A673 (cell line): Measurements from ENCODE around the gene KCNK3. TPM values are rescaled to one million over a fixed set of nuclear protein-coding genes. Genes with fewer than 3 reads are reported as not detected.

Experiments used
- BruUV-seq: library from RNA; stranded (reverse); fragments of 400-500 nt; replicated peaks from 2 replicates; lab custom pipeline; 2021; lab: Mats Ljungman, UMichigan
- CTCF ChIA-PET: fragments of 300-600 bp; sonication (Branson Sonifier 250); formaldehyde crosslinking; loops from one replicate; lab custom pipeline; 2022; ENCODE audit warnings: antibody characterized with exemption; lab: Charles Lee
- POLR2A ChIA-PET: fragments of 300-600 bp; sonication (Branson Sonifier 250); formaldehyde crosslinking; loops from one replicate; lab custom pipeline; 2022; ENCODE audit warnings: antibody characterized with exemption; ENCODE audit not compliant: low non-redundant PET; lab: Charles Lee
- DNase-seq: peaks from one replicate; pipeline ENCODE4 v3.0.0-alpha.2; 2015; ENCODE audit warnings: low spot score
- H3K27ac ChIP-seq: fragments of 200-600 bp; sonication (generic); 2 replicates; pipeline ENCODE4 v1.5.1; 2016; ENCODE audit warnings: mixed run types, low read depth, mild to moderate bottlenecking, mixed read lengths, antibody characterized with exemption, low read length; ENCODE audit not compliant: poor library complexity, severe bottlenecking
- H3K27me3 ChIP-seq: fragments of 200-600 bp; sonication (generic); replicated peaks from 2 replicates; pipeline ENCODE4 v1.6.1; 2017; ENCODE audit warnings: mixed run types, low read depth, mild to moderate bottlenecking, mixed read lengths, antibody characterized with exemption, low read length; ENCODE audit not compliant: insufficient read depth, poor library complexity
- H3K36me3 ChIP-seq: fragments of 200-600 bp; sonication (generic); 2 replicates; pipeline ENCODE4 v1.6.1; 2016; ENCODE audit warnings: mixed run types, mild to moderate bottlenecking, mixed read lengths, antibody characterized with exemption, low read length; ENCODE audit not compliant: insufficient read depth, poor library complexity, severe bottlenecking
- H3K4me1 ChIP-seq: fragments of 200-600 bp; sonication (generic); 2 replicates; pipeline ENCODE4 v1.6.1; 2017; ENCODE audit warnings: mixed run types, mild to moderate bottlenecking, mixed read lengths, antibody characterized with exemption, low read length; ENCODE audit not compliant: insufficient read depth, poor library complexity, severe bottlenecking
- H3K4me3 ChIP-seq: fragments of 200-600 bp; sonication (generic); 2 replicates; pipeline ENCODE4 v1.5.1; 2016; ENCODE audit warnings: low read depth, mixed run types, mild to moderate bottlenecking, mixed read lengths, low read length; ENCODE audit not compliant: poor library complexity, severe bottlenecking
- H3K9me3 ChIP-seq: fragments of 200-600 bp; sonication (generic); 2 replicates; pipeline ENCODE4 v1.6.1; 2016; ENCODE audit warnings: mixed run types, low read depth, mild to moderate bottlenecking, mixed read lengths, antibody characterized with exemption, low read length; ENCODE audit not compliant: poor library complexity, severe bottlenecking
- CTCF ChIP-seq: fragments of 300-800, 200-600 bp; sonication (generic); conservative IDR thresholded peaks from 2 replicates; pipeline ENCODE4 v1.5.1; 2017; ENCODE audit warnings: low read depth, mild to moderate bottlenecking, antibody characterized with exemption, low read length, moderate library complexity, mixed read lengths
- EZH2 ChIP-seq: fragments of 200-600 bp; sonication (generic); IDR thresholded peaks from 2 replicates; pipeline ENCODE4 v1.6.1; 2017; ENCODE audit warnings: borderline replicate concordance, low read depth, mild to moderate bottlenecking, mixed read lengths, antibody characterized with exemption, low read length; ENCODE audit not compliant: poor library complexity, severe bottlenecking
- intact Hi-C: fragments of 100-400 bp; cut with micrococcal nuclease; formaldehyde crosslinking; loops from one replicate; pipeline ENCODE4 v1.10.0; 2022; ENCODE audit not compliant: unreplicated experiment
- total RNA-seq: library from RNA; stranded (reverse); gene quantifications from 2 replicates; pipeline ENCODE4 v1.2.3, GENCODE V29; 2021

KCNK3 gene
- total RNA-seq, 1 experiment from 2014 or later, result 0.13 TPM

GRCh38 chr2:26740346-26740745 lies 47.8 kb downstream of the KCNK3 start:
- no peaks in the 10 kb centered on the region for H3K4me1 ChIP-seq
- H3K27me3 ChIP-seq, result no peaks in the 10 kb centered on the region
- H3K9me3 ChIP-seq, result no peaks in the 10 kb centered on the region
- CTCF ChIA-PET, result interaction anchor here (1.0 kb wide), 1 partner anchor 163 kb away, joined by 5 read pairs; no protein-coding TSS in a partner anchor
- no peak overlapping the region for H3K4me3 ChIP-seq
- BruUV-seq, result no TSS peak
- no peak for DNase-seq
- no peak overlapping the region for H3K27ac ChIP-seq
- no peak for TF ChIP-seq CTCF
- no peak for TF ChIP-seq EZH2
- POLR2A ChIA-PET, result no interaction called here
- no peaks in the 10 kb centered on the region for H3K36me3 ChIP-seq
- intact Hi-C loops, result no loop called here

GRCh38 chr2:26740890-26741302 lies 48.4 kb downstream of the KCNK3 start:
- no peaks in the 10 kb centered on the region for H3K9me3 ChIP-seq
- H3K36me3 ChIP-seq, result no peaks in the 10 kb centered on the region
- intact Hi-C loops, result no loop called here
- no peak overlapping the region for H3K27ac ChIP-seq
- ChIA-PET CTCF (interaction anchor here (1.0 kb wide), 1 partner anchor 163 kb away, joined by 5 read pairs; no protein-coding TSS in a partner anchor), POLR2A (no interaction called here)
- no peaks in the 10 kb centered on the region for H3K27me3 ChIP-seq
- DNase-seq, result peak; percentile 66
- TF ChIP-seq CTCF, result peak; percentile 34; the same call in 1 of the 2 replicates
- no peak for TF ChIP-seq EZH2
- BruUV-seq, result no TSS peak
- no peaks in the 10 kb centered on the region for H3K4me1 ChIP-seq
- no peak overlapping the region for H3K4me3 ChIP-seq

- no peaks in the 10 kb centered on the region for H3K9me3 ChIP-seq
- ChIA-PET POLR2A (no interaction called here), CTCF (no interaction called here)
- no peak overlapping the region for H3K4me3 ChIP-seq
- TF ChIP-seq CTCF, result no peak
- TF ChIP-seq EZH2, result no peak
- no peaks in the 10 kb centered on the region for H3K27me3 ChIP-seq
- no peaks in the 10 kb centered on the region for H3K36me3 ChIP-seq
- intact Hi-C loops, result no loop called here
- H3K4me1 ChIP-seq, result no peaks in the 10 kb centered on the region
- BruUV-seq, result no TSS peak
- no peak for DNase-seq
- H3K27ac ChIP-seq, result no peak overlapping the region
Observed at GRCh38 chr2:26742048-26742770, 49.7 kb downstream of the KCNK3 start.
